ENCODE results near the gene IL3.

Gene IL3

DNA sequence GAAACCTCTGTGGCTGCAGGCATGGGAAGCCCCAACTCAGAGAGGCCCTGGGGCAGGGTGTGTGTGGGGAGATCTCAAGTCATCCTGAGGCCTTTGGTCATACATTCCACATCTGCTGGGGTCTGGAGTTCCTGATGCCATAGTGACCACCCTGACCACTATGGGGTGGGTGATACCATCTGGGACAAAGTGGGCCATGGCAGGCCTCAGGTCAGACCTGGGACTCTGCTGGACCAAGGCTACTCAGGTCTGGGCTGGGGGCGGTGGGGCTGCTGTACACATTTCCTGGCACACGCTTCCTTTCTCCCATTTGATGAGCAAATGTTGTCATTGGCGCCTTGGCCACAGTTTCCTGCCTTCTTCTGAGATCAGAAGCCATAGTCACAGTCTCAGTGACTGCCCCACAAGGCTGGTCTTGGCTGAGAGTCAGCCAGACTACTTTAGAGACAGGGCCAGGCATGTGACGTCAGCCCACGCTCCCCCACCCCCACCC, 33.9 kb upstream of the IL3 start:
- peak; percentile 45 for DNase-seq (ENCODE audit: low read depth)

DNA sequence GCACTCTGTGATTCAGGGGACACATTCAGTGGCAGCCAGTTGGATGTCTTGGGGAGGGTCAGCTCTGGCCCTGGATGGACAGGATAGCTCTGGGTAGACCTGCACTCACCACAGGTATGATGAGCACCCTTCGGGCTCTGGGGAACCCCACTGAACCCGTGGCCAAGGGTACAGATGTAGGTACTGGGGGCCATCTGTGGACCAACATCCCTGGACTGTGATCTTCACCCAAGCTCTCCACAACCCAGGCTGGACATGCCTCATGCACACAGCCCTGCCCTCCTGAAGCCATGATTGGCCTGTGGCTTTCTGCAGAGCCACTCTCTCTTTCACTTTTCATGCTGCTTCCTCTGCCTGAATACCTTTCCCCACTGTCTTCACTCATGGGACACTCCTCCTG, 33.4 kb upstream of the IL3 start:
- DNase-seq (ENCODE audit: low read depth): no peak

GRCh38 chr5:132029609-132030330, 30.7 kb upstream of the IL3 start:
- DNase-seq (ENCODE audit: low read depth): no peak

- no peak for DNase-seq (ENCODE audit: low read depth)
These were observed 29.8 kb upstream of the IL3 start for GRCh38 chr5:132030610-132031009.

DNA sequence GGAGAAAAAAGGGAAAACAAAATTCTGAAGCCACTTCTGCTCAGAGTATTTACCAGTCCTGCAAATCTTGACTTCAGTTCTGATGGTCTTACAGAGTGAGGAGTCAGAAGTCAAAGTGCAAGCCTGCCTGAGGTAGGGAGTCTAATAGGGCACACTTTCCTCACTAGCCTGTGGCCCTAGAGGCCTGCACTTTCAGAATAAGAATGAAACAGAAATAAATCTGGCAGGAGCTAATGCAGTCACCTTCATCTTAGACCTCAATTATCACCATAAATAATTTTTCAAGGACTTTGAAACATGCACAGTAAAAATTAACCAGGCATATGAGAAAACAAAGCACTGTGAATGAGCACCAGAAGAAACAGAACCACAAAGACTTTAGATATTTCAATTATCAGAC, 28.3 kb upstream of the IL3 start:
- no peak for DNase-seq (ENCODE audit: low read depth)

DNA sequence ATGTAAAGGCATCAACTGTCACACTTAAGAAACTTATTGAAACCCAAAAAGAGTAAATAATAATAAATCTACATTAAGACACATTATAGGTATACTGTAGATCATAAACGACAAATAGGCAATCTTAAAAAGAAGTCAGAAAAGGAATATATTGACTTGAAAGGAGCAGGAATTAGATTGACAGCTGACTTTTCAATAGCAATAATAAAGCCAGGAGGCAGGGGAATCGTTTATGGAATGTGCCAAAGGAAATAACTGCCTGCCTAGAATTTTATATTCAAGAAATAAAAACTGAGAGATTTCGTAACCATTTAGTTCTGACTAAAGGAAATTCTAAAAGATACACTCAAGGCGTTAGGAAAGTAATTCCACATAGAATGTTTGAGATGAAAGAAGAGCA, 27.3 kb upstream of the IL3 start:
- no peak for DNase-seq (ENCODE audit: low read depth)

GRCh38 chr5:132037353-132037752, 23.1 kb upstream of the IL3 start:
- DNase-seq (ENCODE audit: low read depth): no peak

DNA sequence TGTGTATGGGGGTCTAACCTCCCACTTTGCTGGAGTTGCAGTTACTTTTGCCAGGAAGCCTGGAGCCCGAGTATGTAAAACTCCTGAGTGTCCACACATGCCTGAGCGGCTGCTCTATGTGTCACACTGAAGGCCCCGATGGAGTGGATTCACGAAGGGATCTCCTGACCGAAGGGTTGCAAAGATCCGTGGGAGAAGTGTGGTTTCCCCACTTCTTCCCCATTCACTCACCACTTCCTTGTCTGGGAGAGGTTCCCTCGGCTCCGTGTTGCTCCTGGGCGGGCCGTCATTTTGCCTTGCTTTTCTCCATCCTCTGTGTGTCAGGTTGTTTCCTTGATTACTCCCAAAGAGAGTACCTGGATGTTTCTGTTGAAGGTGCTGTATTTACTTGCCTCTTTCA, 16.2 kb upstream of the IL3 start:
- no peak for DNase-seq (ENCODE audit: low read depth)

GRCh38 chr5:132046880-132047299, 13.6 kb upstream of the IL3 start:
- DNase-seq (ENCODE audit: low read depth): no peak

GRCh38 chr5:132049093-132049492, 11.4 kb upstream of the IL3 start:
- DNase-seq (ENCODE audit: low read depth): no peak

GRCh38 chr5:132049559-132049958, 10.9 kb upstream of the IL3 start:
- DNase-seq (ENCODE audit: low read depth): no peak

GRCh38 chr5:132050136-132050535, 10.3 kb upstream of the IL3 start:
- no peak for DNase-seq (ENCODE audit: low read depth)

DNA sequence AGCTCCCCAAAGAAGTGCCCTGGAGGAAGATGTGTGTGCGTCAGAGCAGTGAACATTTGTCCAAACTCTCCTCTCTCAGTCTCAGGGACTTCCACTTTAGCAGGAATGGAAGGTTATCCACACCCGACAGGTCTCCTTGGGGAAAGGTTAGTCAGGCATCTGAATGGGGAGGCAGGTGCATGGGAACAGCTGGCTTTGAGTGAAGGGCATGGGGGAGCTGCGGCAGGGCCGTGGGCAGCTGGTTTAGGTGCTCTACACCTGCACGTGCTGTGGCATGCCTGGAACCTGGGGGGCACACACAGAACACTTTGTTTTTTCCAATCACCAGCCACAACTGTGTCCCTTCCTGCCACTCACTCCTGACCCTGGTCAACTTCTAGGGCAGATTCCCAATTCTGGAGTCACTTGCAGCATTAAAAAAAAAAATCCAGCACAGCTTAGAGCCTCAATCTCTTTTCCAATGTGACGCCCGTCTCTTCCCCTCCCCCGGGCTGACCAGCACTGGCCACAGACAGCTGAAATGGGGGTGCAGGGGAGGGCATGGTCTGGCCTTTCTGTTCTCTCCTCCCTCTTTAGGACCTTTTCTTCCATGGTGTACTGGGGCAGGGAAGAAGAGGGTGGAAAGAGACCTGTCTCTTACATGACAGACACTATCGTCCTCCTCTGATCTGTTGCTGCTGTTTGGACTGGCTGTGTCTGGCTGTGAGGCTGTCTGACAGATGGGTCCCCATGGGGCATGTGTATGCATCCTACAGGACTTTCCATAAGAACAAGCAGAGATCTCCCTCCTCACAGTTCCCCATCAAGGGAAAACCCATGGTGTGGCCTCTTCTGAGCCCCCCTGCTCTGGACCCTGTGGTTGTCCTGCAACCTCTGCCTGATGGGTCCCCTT, 9.5 kb upstream of the IL3 start:
- no peak for DNase-seq (ENCODE audit: low read depth)

DNA sequence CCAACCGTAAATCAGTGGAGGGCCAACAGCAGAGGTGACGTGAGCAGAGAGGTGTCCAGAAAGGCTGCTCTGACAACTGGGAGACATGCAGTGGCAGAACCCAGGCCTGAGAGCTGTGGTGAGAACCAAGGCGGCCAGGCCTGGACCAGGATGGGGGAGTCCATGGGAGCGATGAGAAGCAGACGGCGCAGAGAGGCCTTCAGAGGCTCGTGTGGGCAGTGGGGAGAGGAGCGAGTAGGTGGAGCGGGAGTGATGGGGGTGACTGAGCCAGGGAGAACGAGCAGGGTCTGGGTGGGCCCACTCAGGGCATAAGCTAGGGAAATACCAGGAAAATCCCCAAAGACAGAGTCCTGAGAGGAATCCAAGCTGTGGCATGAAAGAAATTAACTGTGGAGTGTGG, 7.9 kb upstream of the IL3 start:
- DNase-seq (ENCODE audit: low read depth): no peak

- DNase-seq (ENCODE audit: low read depth): no peak
These were observed 7.0 kb upstream of the IL3 start for GRCh38 chr5:132053483-132053882.

- DNase-seq (ENCODE audit: low read depth): no peak
These were observed 6.3 kb upstream of the IL3 start for GRCh38 chr5:132054031-132054696.

DNA sequence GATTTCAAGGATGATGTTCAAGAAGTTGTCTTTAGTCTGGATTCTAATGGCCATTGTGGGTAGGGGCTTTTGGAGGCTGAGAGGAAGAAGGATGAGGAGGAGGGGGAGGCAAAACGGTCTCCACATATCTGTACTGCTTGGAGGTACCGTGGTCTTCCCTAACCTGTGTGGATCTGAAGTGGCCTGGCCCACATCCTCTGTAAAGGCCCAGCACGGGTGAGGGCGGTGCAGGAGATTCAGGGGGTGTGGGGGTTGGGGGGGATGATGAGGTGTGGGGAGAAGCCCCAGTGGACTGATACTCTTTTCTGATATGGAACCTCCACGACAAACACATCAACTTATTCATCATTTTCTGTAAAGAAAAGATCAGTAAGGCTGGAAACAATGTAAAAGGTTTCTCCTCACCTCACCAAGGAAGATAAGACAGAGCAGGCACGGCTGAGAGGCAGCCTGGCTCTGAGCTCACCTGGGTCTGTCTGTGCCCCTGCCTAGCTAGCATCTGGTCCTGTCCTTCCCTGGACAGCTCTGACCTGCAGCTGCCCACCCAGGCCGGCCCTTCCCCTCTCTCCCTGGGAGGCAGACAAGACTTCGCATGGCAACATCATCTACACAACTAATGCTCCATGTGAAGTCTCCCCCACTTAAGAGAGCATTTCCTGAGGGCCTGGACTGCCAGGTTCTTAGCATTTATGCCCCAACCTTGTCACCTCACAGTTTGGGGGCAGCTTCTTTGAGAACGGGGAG, 5.6 kb upstream of the IL3 start:
- DNase-seq (ENCODE audit: low read depth): no peak

DNA sequence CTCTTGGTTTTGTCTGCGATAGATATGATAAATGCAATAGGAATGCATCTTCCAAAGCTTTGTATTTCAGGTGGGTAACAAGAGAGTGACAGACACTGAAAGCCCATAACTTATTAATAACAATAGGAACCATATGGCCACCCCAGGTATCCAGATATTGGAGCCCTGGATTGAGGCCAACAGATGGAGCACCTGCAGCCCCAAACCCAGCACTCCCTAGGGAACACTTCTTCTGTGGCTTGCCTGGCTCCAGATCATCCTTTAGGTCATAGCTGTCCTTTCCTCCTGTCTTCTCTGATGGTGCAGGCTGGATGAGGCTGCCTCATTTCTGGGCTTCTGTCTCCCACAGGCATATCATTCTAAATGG, 5.0 kb upstream of the IL3 start:
- DNase-seq (ENCODE audit: low read depth): no peak

GRCh38 chr5:132055808-132056609, 4.4 kb upstream of the IL3 start:
- DNase-seq (ENCODE audit: low read depth): no peak

GRCh38 chr5:132056610-132057497, 3.6 kb upstream of the IL3 start:
- DNase-seq (ENCODE audit: low read depth): no peak

Measured in activated T-cell treated with anti-CD3 and anti-CD28 coated beads for 48 hours (primary cell).